ENCODE measurements around the gene ZEB2. TPM values are rescaled to one million over a fixed set of nuclear protein-coding genes. Genes with fewer than 3 reads are reported as not detected.

The ZEB2 gene
- total RNA-seq, 8 experiments from 2014 or later, result 25.8 to 80.4 (median 52.3) TPM

DNA sequence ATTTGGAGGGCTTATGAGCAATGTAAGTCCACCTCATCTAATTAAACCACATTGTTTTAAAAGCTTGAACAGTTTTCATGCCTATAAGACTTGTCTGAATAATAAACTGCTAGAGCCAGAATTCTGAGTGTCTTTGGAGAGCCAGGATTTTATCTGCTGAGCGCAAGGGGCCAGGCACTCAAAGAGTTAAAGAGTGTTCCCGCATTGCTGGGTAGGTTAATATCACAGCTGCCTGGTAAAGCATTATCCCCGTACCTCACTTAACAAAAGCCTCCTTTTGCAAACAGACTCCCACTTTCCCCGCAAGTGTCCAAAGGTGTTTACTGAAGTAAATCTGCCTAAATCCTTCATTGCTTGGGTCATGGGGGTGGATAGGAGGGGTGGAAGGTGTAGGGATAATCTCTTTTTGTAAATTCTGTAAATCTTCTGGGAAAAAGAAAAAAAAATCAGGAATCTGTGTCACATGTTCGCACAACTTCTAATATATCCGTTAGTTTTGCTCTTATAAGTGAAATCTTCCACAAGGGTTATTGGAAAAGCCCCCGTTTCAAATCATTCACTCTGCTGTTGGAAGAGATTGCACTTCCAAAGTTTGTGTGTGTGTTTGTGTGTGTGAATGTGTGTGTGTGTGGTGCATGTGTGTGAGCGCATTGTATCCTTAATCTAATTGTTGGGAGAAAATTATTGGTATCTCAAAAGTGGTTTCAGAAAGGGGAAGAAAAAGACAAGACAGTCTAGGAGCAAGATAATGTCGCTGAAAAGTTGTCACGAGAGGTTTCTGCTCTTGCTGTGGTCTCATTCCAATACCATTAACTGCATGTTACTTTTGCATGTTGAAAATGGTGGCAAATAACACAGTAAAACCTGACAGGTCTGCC lies 10.7 kb downstream of the ZEB2 start:
- no peak for ATAC-seq (replicated peaks in 6 of 8)
- Histone ChIP-seq H3K27ac (peak overlapping the region in 1 of 2 donors; percentile 11), H3K4me1 (replicated peaks in 1 of 2) (peaks cover 89 to 98% of the 10 kb centered on the region in 2 donors), H3K4me3 (no peak overlapping the region)
- in situ Hi-C loops (cut with MboI; ENCODE audit: low pct_unique_long_range_greater_than_20kb in 2 of 9, low sequenced_read_pairs in 9 of 9, unreplicated experiment in 9 of 9), result loop anchor here in 1 of 9 experiments (25.0 kb wide), 1 partner anchor 378 kb away; no protein-coding TSS in a partner anchor
- WGBS, 10 experiments, result 9 to 61% (median 28%) methylated on average over 3 to 10 of the region's 10 CpGs

GRCh38 chr2:144508172-144508851 lies 11.6 kb downstream of the ZEB2 start:
- Histone ChIP-seq H3K4me3 (no peak overlapping the region), H3K4me1 (replicated peaks in 1 of 2) (peaks cover 89 to 96% of the 10 kb centered on the region in 2 donors), H3K27ac (no peak overlapping the region)
- WGBS, 10 experiments, result 11 to 48% (median 41%) methylated on average over 3 to 10 of the region's 15 CpGs; no CpG with 5 or more reads in 1 of the 10 experiments
- in situ Hi-C loops (cut with MboI; ENCODE audit: low pct_unique_long_range_greater_than_20kb in 2 of 9, low sequenced_read_pairs in 9 of 9, unreplicated experiment in 9 of 9), result loop anchor here in 1 of 9 experiments (25.0 kb wide), 1 partner anchor 379 kb away; no protein-coding TSS in a partner anchor
- no peak for ATAC-seq (replicated peaks in 6 of 8)

DNA sequence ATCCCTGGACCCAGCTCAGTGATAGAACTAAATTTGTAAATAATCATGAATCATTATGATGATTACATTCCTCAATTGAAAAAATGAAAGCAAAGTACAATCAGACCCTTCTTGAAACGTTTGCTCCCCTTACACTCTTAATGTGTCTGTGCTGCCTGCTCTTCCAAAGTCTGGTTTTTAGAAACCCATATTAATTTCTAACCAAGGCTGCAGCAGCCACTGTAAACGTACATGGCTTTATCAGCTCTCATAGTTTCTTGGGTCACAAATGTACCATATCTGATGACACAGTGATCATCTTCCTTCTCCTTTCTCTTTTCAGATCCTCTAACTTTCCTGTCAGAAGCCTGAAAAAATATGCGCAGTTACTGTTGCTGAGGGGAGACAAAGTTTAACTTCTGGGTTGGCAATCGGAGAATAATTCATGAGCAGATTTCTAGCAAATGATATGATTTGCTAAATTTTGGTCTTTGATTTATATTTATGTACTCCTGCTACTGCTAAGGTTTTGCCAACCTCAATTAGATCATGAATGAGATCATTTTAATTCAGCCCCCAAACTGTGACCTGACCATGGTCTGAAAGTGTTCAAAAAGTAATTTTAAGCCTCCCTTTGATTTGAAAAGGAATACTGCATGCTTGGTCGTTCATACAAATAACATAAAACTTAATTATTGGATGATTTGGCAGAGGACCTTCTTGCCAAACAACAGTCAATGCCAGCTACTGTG lies 12.3 kb downstream of the ZEB2 start:
- H3K27ac ChIP-seq, result no peak overlapping the region
- H3K4me1 ChIP-seq (replicated peaks in 1 of 2), result peaks cover 84 to 96% of the 10 kb centered on the region in 2 donors
- WGBS, 10 experiments, result 11 to 83% (median 43%) methylated on average over 2 to 5 of the region's 5 CpGs
- in situ Hi-C loops (cut with MboI; ENCODE audit: low pct_unique_long_range_greater_than_20kb in 2 of 9, low sequenced_read_pairs in 9 of 9, unreplicated experiment in 9 of 9), result loop anchor here in 1 of 9 experiments (25.0 kb wide), 1 partner anchor 380 kb away; no protein-coding TSS in a partner anchor
- ATAC-seq (replicated peaks in 6 of 8), result peak in 1 of 8 experiments; percentile 8
- no peak overlapping the region for H3K4me3 ChIP-seq

DNA sequence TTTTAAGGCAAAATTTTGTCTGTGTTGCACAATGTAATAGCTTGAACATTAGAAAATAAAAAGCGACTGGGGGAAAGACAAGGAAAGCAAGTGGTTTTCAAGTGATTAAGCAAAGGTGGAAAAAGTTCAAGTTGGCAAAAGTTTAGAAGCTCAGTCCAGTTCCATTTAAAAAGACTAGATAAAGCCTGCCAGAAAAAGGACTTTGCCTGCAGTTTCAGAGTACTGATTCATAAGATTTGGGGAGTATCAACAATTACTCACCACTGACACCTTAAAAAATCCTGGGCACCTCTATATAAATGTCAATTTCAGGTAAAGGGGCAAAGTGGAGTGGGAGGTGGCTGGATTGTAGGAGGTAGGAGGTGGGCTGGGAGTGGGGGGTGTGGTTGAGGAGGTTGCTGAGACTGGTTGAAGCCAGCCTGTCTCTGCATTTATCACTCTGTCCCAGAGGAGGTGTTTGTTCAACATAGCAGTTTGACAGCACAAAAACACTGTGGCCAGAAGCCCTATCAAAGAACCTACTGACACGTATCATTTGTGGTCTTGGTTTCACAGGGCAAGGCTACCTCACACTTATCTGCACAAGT lies 14.6 kb downstream of the ZEB2 start:
- Histone ChIP-seq H3K4me1 (replicated peaks in 1 of 2) (peaks cover 75 to 86% of the 10 kb centered on the region in 2 donors), H3K4me3 (no peak overlapping the region), H3K27ac (peak overlapping the region in 1 of 2 donors; percentile 40)
- in situ Hi-C loops (cut with MboI; ENCODE audit: low pct_unique_long_range_greater_than_20kb in 2 of 9, low sequenced_read_pairs in 9 of 9, unreplicated experiment in 9 of 9), result loop anchor here in 1 of 9 experiments (25.0 kb wide), 1 partner anchor 382 kb away; no protein-coding TSS in a partner anchor
- 18 to 94% (median 56%) methylated on average over 1 to 2 of the region's 2 CpGs for WGBS, 10 experiments
- ATAC-seq (replicated peaks in 6 of 8), result peak; percentile 5 to 79 (median 42)

GRCh38 chr2:144504218-144504641 lies 15.7 kb downstream of the ZEB2 start:
- WGBS, 10 experiments, result 0 to 80% (median 40%) methylated on average over 1 to 6 of the region's 6 CpGs; no CpG with 5 or more reads in 1 of the 10 experiments
- Histone ChIP-seq H3K4me1 (replicated peaks in 1 of 2) (peaks cover 64 to 79% of the 10 kb centered on the region in 2 donors), H3K27ac (peak overlapping the region in 1 of 2 donors; percentile 37), H3K4me3 (peak overlapping the region in 1 of 5 donors; percentile 6)
- in situ Hi-C loops (cut with MboI; ENCODE audit: low pct_unique_long_range_greater_than_20kb in 2 of 9, low sequenced_read_pairs in 9 of 9, unreplicated experiment in 9 of 9), result loop anchor here in 1 of 9 experiments (25.0 kb wide), 1 partner anchor 383 kb away; no protein-coding TSS in a partner anchor
- peak in 5 of 8 experiments; percentile 19 to 62 (median 57) for ATAC-seq (replicated peaks in 6 of 8)

DNA sequence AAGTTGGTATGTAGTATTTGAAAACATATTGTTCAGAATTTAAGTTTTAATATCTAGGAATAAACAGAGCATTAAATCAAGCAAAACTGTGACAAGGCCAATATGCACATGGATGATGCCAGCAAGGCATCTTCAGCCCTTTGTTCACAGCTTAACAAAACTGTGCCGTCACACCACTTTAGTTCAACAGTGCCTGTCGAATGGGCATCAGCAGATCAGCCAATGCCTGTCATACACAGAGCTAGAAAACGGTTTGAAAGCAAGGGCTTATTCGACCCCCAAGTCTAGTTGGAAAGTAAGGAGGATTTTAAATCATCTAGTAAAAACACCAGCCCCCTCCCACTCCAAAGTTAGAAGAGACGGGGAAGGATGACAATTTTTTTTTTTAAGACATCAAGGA lies 16.7 kb downstream of the ZEB2 start:
- H3K27ac ChIP-seq, result no peak overlapping the region
- H3K4me3 ChIP-seq, result no peak overlapping the region
- H3K4me1 ChIP-seq (replicated peaks in 1 of 2), result peaks cover 54 to 69% of the 10 kb centered on the region in 2 donors

GRCh38 chr2:144502369-144502768 lies 17.6 kb downstream of the ZEB2 start:
- no peak overlapping the region for H3K4me3 ChIP-seq
- H3K27ac ChIP-seq, result no peak overlapping the region
- 51 to 100% (median 69%) methylated on average over 1 to 7 of the region's 7 CpGs for WGBS, 10 experiments
- peaks cover 46 to 60% of the 10 kb centered on the region in 2 donors for H3K4me1 ChIP-seq (replicated peaks in 1 of 2)
- in situ Hi-C loops (cut with MboI; ENCODE audit: low pct_unique_long_range_greater_than_20kb in 2 of 9, low sequenced_read_pairs in 9 of 9, unreplicated experiment in 9 of 9), result loop anchor here in 1 of 9 experiments (25.0 kb wide), 1 partner anchor 385 kb away; no protein-coding TSS in a partner anchor
- peak in 2 of 8 experiments; percentile 7 to 54 for ATAC-seq (replicated peaks in 6 of 8)

More for the DNA sequence above, 16.7 kb downstream of the ZEB2 start:
- WGBS, 10 experiments, result 53 to 83% (median 69%) methylated on average over 1 to 5 of the region's 5 CpGs; no CpG with 5 or more reads in 2 of the 10 experiments
- ATAC-seq (replicated peaks in 6 of 8), result no peak
- in situ Hi-C loops (cut with MboI; ENCODE audit: low pct_unique_long_range_greater_than_20kb in 2 of 9, low sequenced_read_pairs in 9 of 9, unreplicated experiment in 9 of 9), result loop anchor here in 1 of 9 experiments (25.0 kb wide), 1 partner anchor 384 kb away; no protein-coding TSS in a partner anchor

GRCh38 chr2:144501627-144502026 lies 18.3 kb downstream of the ZEB2 start:
- Histone ChIP-seq H3K4me3 (no peak overlapping the region), H3K4me1 (replicated peaks in 1 of 2) (peaks cover 43 to 53% of the 10 kb centered on the region in 2 donors), H3K27ac (no peak overlapping the region)
- ATAC-seq (replicated peaks in 6 of 8), result no peak
- WGBS, 10 experiments, result 33 to 100% (median 85%) methylated on average over 1 of the region's 1 CpG; no CpG with 5 or more reads in 2 of the 10 experiments
- in situ Hi-C loops (cut with MboI; ENCODE audit: low pct_unique_long_range_greater_than_20kb in 2 of 9, low sequenced_read_pairs in 9 of 9, unreplicated experiment in 9 of 9), result loop anchor here in 1 of 9 experiments (25.0 kb wide), 1 partner anchor 386 kb away; no protein-coding TSS in a partner anchor

- Histone ChIP-seq H3K4me1 (replicated peaks in 1 of 2) (peaks cover 38 to 48% of the 10 kb centered on the region in 2 donors), H3K4me3 (no peak overlapping the region), H3K27ac (no peak overlapping the region)
- in situ Hi-C loops (cut with MboI; ENCODE audit: low pct_unique_long_range_greater_than_20kb in 2 of 9, low sequenced_read_pairs in 9 of 9, unreplicated experiment in 9 of 9), result loop anchor here in 1 of 9 experiments (25.0 kb wide), 1 partner anchor 386 kb away; no protein-coding TSS in a partner anchor
- peak in 5 of 8 experiments; percentile 57 to 79 (median 65) for ATAC-seq (replicated peaks in 6 of 8)
- 30 to 100% (median 87%) methylated on average over 1 to 3 of the region's 3 CpGs; no CpG with 5 or more reads in 1 of the 10 experiments for WGBS, 10 experiments
Observed at GRCh38 chr2:144501118-144501517, 18.8 kb downstream of the ZEB2 start.

- no peak overlapping the region for H3K27ac ChIP-seq
- H3K4me1 ChIP-seq (replicated peaks in 1 of 2), result peaks cover 38 to 48% of the 10 kb centered on the region in 2 donors
- no peak overlapping the region for H3K4me3 ChIP-seq
- peak in 3 of 8 experiments; percentile 22 to 42 (median 30) for ATAC-seq (replicated peaks in 6 of 8)
- in situ Hi-C loops (cut with MboI; ENCODE audit: low pct_unique_long_range_greater_than_20kb in 2 of 9, low sequenced_read_pairs in 9 of 9, unreplicated experiment in 9 of 9), result loop anchor here in 1 of 9 experiments (25.0 kb wide), 1 partner anchor 387 kb away; no protein-coding TSS in a partner anchor
- WGBS, 10 experiments, result 86 to 100% (median 100%) methylated on average over 1 to 2 of the region's 2 CpGs; no CpG with 5 or more reads in 4 of the 10 experiments
Observed at GRCh38 chr2:144500563-144500962, 19.4 kb downstream of the ZEB2 start.

GRCh38 chr2:144498277-144498676 lies 21.6 kb downstream of the ZEB2 start:
- Histone ChIP-seq H3K27ac (no peak overlapping the region), H3K4me1 (replicated peaks in 1 of 2) (peaks cover 43% of the 10 kb centered on the region in 2 donors), H3K4me3 (no peak overlapping the region)
- in situ Hi-C loops (cut with MboI; ENCODE audit: low pct_unique_long_range_greater_than_20kb in 2 of 9, low sequenced_read_pairs in 9 of 9, unreplicated experiment in 9 of 9), result no loop called here
- 54 to 100% (median 91%) methylated on average over 2 to 5 of the region's 7 CpGs; no CpG with 5 or more reads in 1 of the 10 experiments for WGBS, 10 experiments
- ATAC-seq (replicated peaks in 6 of 8), result no peak

Measured in motor neuron (in vitro differentiated cells).